H1 (cell line): ENCODE measurements around the gene RXFP1. TPM values are rescaled to one million over a fixed set of nuclear protein-coding genes. Genes with fewer than 3 reads are reported as not detected.

Source experiments
- CBX5 ChIP-seq: fragments of 300-800, 300-1000 bp; sonication (generic); IDR thresholded peaks from 2 replicates; pipeline ENCODE4 v1.7.1; 2016; ENCODE audit warnings: antibody characterized with exemption, low read length, low read depth
- GABPA ChIP-seq: IDR thresholded peaks from 2 replicates; pipeline ENCODE4 v1.6.1; 2011; ENCODE audit warnings: mild to moderate bottlenecking, low read length, moderate library complexity, borderline replicate concordance; ENCODE audit not compliant: insufficient read depth
- TBP ChIP-seq: IDR thresholded peaks from 2 replicates; pipeline ENCODE4 v1.6.1; 2011; ENCODE audit warnings: low read depth, low read length, improper control_type of control experiment
- polyA plus RNA-seq, 7 experiments: library from polyadenylated mRNA; depleted of rRNA in 3 of 7; stranded (reverse) in 5 of 7; unstranded in 2 of 7; fragments of >200 nt in 5 of 7; fragments of 200-250 nt in 2 of 7; gene quantifications; 1 replicate in 5 of 7; 2 replicates in 1 of 7; 4 replicates in 1 of 7; pipeline versions ENCODE4 v1.2.1 to v1.2.3, GENCODE V29; 2011 to 2013; ENCODE audit warnings: missing spikeins in 2 of 7, mixed read lengths in 2 of 7
- total RNA-seq: library from RNA; stranded (reverse); fragmentation: NEBNext Ultra II Directional; extraction: Animal tissue kit (Norgen Biotek cat#: 25700); gene quantifications from 2 replicates; pipeline ENCODE4 v1.2.1, GENCODE V29; 2021

The RXFP1 gene
- total and polyA plus RNA-seq, 2 of the 8 experiments (the other 6 are each of a cell fraction or from before 2014, with no cell fraction given), result 0.14 to 0.56 TPM

DNA sequence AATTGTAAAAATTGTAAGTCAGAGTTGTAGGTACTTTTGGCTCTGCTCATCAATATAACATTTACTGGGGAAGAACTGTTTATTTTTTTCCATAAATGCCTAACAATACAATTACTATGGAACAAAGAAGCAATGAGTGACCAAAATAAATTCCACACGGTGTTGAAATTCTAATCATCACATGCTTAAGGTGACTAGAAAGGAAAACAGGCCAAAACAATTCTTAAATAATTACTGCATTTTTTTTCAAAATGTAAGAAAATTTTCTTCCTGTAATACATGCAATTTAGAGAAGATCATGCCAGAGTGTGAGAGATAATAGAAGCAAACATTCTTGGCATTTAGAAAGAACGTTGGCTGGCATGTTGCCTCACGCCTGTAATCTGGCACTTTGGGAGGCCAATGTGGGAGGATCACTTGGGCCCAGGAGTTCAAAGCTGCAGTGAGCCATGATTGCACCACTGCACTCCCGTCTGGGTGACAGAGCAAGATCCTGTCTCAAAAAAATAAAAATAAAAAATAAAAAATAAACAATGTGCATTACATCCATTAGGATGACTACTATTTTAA is 127.5 kb downstream of the RXFP1 start (continued):
- TF ChIP-seq TBP (no peak), GABPA (no peak), CBX5 (no peak)
